Osteocyte (in vitro differentiated cells): ENCODE measurements around the gene AMD1. TPM values are rescaled to one million over a fixed set of nuclear protein-coding genes. Genes with fewer than 3 reads are reported as not detected.
"Not testable (repeated sequence)": the region's sequence is repeated elsewhere in the genome, so short reads cannot be mapped to it uniquely, and the experiment has no call there.

Experiments used
- DNase-seq: peaks from one replicate; pipeline ENCODE4 v3.0.0; 2021; ENCODE audit warnings: mixed read lengths; ENCODE audit not compliant: unreplicated experiment; ENCODE audit errors: extremely low spot score
- H3K27ac Mint-ChIP-seq: one replicate; pipeline ENCODE4 v1.8.0; 2021; ENCODE audit warnings: mild to moderate bottlenecking, mixed read lengths; ENCODE audit not compliant: unreplicated experiment
- H3K27me3 Mint-ChIP-seq: one replicate; pipeline ENCODE4 v1.8.0; 2021; ENCODE audit warnings: mixed read lengths; ENCODE audit not compliant: unreplicated experiment
- H3K36me3 Mint-ChIP-seq: one replicate; pipeline ENCODE4 v1.8.0; 2021; ENCODE audit warnings: mixed read lengths; ENCODE audit not compliant: unreplicated experiment
- H3K4me1 Mint-ChIP-seq: one replicate; pipeline ENCODE4 v1.8.0; 2021; ENCODE audit warnings: mixed read lengths; ENCODE audit not compliant: unreplicated experiment
- H3K4me3 Mint-ChIP-seq: one replicate; pipeline ENCODE4 v1.8.0; 2021; ENCODE audit warnings: mild to moderate bottlenecking, moderate library complexity, mixed read lengths; ENCODE audit not compliant: unreplicated experiment
- H3K9me3 Mint-ChIP-seq: one replicate; pipeline ENCODE4 v1.8.0; 2021; ENCODE audit warnings: mixed read lengths; ENCODE audit not compliant: unreplicated experiment
- CTCF ChIP-seq: fragments of 200-600 bp; sonication (generic); IDR thresholded peaks from 2 replicates; pipeline ENCODE4 v1.5.0; 2021; ENCODE audit warnings: antibody characterized with exemption, mild to moderate bottlenecking, moderate library complexity
- total RNA-seq: library from RNA; stranded (reverse); gene quantifications from 2 replicates; pipeline ENCODE4 v1.2.1, GENCODE V29; 2021

AMD1 gene
- total RNA-seq, 1 donor from 2014 or later: 34.0 TPM

GRCh38 chr6:110895907-110896608 lies 21.5 kb downstream of the AMD1 start:
- Mint-ChIP-seq H3K27me3 (no peaks in the 10 kb centered on the region), H3K27ac (no peak overlapping the region), H3K4me3 (no peak overlapping the region), H3K4me1 (no peaks in the 10 kb centered on the region), H3K36me3 (peaks cover 48% of the 10 kb centered on the region), H3K9me3 (no peaks in the 10 kb centered on the region)
- no peak for TF ChIP-seq CTCF
- no peak for DNase-seq

GRCh38 chr6:110897433-110897832 lies 22.8 kb downstream of the AMD1 start:
- DNase-seq: no peak
- Mint-ChIP-seq H3K27ac (no peak overlapping the region), H3K36me3 (peaks cover 47% of the 10 kb centered on the region), H3K4me3 (no peak overlapping the region), H3K27me3 (no peaks in the 10 kb centered on the region), H3K9me3 (no peaks in the 10 kb centered on the region), H3K4me1 (no peaks in the 10 kb centered on the region)
- no peak for TF ChIP-seq CTCF

GRCh38 chr6:110898111-110898510 lies 23.5 kb downstream of the AMD1 start:
- peaks cover 42% of the 10 kb centered on the region for H3K36me3 Mint-ChIP-seq
- H3K4me1 Mint-ChIP-seq: no peaks in the 10 kb centered on the region
- H3K9me3 Mint-ChIP-seq: peaks cover under 1% of the 10 kb centered on the region
- no peak overlapping the region for H3K4me3 Mint-ChIP-seq
- TF ChIP-seq CTCF: no peak
- no peak for DNase-seq
- no peak overlapping the region for H3K27ac Mint-ChIP-seq
- no peaks in the 10 kb centered on the region for H3K27me3 Mint-ChIP-seq

GRCh38 chr6:110900028-110900598 lies 25.5 kb downstream of the AMD1 start:
- no peak overlapping the region for H3K4me3 Mint-ChIP-seq
- no peak for DNase-seq
- peaks cover 35% of the 10 kb centered on the region for H3K36me3 Mint-ChIP-seq
- peaks cover 12% of the 10 kb centered on the region for H3K9me3 Mint-ChIP-seq
- H3K27ac Mint-ChIP-seq: no peak overlapping the region
- TF ChIP-seq CTCF: no peak
- H3K27me3 Mint-ChIP-seq: no peaks in the 10 kb centered on the region
- H3K4me1 Mint-ChIP-seq: no peaks in the 10 kb centered on the region

GRCh38 chr6:110901601-110902000 lies 27.0 kb downstream of the AMD1 start:
- peaks cover 22% of the 10 kb centered on the region for H3K36me3 Mint-ChIP-seq
- H3K27ac Mint-ChIP-seq, H3K4me3 Mint-ChIP-seq, H3K4me1 Mint-ChIP-seq, DNase-seq, H3K27me3 Mint-ChIP-seq: not testable (repeated sequence)
- peaks cover 23% of the 10 kb centered on the region for H3K9me3 Mint-ChIP-seq
